GM19455 (cell line): ENCODE results near the gene GALNT18.

Experiments used
- ATAC-seq: cut with Tn5 transposase; IDR thresholded peaks from one replicate; pipeline ENCODE4 v1.9.1; 2021; ENCODE audit not compliant: unreplicated experiment

The GALNT18 gene

DNA sequence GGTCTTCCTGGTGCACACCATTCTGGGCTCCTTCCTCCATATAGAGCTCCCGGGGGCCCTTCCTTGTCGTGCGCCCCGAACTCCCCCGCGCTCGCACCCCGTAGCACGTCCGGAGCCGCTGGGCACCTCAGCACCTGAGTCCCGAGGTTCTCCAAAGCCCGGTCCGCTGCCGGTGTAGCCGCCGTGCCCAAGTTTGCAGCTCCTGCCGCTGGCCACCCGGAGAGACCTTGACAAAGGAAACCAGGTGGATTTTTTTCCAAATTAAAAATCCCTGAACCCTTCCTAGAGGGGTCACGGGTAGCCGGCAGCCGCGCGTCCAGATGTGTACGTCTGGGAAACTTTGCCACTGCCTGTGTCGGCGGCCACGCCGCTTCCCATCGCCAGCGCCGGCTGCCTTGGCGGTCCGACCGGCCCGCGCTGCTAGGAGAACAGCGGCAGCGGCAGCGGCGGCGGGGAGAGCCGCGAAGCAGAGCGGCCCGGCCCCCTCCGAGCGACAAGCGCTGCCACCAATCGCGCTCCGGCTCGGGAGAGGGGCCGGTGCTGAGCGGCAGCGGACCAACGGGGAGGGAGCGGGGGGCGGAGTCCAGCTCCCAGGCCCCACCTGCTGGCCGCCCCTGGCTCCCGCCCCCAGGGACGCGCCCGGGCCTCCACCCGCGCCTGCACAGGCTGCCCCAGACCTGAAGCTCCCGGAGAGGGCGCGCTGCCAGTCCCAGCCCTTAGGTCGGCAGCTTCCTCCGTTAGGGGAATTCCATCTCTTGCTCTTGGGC, at the start of gene GALNT18:
TSS of gene GALNT18 (minus strand) at position 433 of the 767 bp plus-strand sequence.
- peak; percentile 99 for ATAC-seq

- ATAC-seq = no peak
Observed at GRCh38 chr11:11670574-11670973, 48.8 kb upstream of the GALNT18 start.

DNA sequence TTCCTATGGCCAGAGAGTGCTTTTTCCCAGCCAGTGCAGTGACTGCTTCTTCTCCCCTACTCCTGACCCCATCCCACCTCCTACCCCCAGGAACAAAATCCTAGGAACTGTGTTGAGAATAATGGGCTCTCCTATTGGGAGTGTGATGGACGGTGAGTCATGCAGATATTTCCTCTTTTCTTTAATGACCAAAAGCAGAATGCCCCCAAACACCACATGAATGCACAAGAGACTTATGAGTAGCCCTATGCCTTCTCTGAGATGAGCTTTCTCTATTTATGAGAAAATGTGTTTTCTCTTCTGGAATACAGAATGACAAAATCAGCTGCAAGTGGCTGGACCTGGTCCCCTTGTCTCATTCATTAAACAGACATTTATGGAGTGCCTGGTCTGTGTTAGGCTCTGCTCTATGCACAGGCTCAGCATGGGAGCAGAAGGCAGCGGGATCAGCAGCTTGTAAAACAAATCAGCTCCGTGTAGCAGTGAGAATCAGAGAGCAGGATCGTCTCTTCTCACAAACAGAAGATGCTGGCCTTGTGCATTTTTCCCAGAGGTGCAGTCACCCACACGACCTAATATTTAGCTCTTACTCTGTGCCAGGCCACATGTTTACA, 47.5 kb upstream of the GALNT18 start:
- ATAC-seq = no peak

DNA sequence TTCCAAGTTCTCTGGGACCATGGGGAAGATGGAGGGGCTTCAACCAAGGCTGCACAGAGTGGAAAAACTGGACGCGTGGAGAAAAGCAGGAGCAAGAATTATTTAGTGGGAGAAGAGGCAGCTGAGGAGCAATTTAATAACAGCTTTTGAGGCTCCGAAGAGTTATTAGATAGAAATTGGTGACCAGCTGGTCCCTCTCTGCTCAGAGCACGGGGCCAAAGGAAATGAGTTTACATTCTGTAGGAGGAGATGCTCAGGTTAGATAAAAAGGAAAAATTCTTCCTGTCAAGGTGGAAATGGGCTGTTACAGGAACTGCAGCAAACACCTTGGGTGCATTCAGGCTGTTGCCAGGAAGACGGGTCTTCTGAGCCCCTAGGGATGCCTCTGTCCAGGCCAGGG, 47.0 kb upstream of the GALNT18 start:
- ATAC-seq = no peak

DNA sequence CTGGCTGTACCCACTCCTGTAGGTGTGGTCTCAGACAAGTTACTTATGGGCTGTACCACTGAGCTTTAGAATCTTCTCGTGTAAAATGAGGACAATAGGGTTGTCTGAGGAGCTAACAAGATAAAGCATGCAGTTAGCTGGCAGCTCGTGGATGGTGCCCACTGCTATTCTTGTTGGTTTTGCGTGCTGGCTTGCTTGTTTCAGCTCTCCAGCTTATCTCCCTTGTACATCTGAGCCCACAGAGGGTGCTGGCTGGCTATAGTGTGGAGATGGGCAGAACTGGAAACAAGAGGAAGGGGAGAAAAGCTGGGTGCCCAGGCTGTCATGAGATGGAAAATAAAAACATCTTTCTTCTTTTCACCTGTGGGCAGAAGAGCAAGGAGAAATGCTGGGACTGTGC, 46.5 kb upstream of the GALNT18 start:
- ATAC-seq = no peak

DNA sequence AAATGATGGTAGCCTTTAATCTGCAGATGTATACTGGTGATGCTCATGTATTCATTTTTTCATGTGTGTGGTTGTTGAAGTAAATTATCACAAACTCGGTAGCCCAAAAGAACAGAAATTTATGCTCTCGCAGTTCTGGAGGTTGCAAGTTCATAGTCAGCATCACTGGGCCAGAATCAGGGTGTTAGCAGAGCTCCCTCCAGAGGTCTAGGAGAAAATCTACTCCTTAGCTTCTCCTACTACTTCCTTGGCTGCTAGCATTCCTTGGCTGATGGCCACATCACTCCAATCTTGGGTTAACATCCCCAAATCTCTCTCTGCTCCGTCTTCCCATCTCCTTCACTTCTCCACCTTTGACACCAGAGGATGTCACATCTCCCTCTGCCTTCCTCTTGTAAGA, 45.3 kb upstream of the GALNT18 start:
- no peak for ATAC-seq

DNA sequence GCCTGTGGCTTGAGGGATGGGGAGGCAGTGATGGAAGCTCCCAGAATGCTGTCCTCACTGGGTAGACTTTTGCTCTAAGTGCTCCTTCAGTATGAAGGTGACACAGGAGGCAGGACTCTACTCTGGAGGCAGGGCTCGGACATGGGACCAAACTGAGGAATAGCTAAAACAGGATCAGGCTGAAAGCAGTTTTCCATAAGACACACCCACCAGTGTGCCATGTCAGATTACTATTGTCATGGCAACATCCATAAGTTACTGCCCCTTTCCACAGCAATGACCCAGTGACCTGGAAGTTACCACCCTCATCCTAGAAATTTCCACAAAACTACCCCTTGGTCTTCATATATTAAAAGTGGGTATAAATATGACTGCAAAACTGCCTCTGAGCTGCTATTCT, 43.6 kb upstream of the GALNT18 start:
- no peak for ATAC-seq

DNA sequence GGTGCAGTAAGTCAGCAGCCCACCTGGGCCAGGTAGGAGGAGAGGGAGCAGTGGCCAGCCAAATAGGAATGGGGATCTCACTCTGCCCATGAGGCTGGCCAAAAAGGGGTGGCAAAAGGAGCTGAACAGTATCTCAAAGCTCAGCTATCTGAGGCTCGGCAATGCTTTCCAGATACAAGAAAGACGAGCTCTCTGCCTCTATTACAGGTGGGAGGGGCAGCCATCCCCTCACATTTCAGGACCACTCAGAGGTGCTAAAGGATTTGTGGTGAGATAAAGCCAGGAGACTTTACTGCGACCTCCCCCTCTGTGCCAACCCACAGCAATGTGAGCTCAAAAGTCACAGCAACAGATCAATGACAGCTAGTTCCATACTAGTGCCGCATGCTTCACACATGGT, 42.1 kb upstream of the GALNT18 start:
- no peak for ATAC-seq

- ATAC-seq = no peak
Observed at GRCh38 chr11:11662578-11662977, 40.8 kb upstream of the GALNT18 start.

DNA sequence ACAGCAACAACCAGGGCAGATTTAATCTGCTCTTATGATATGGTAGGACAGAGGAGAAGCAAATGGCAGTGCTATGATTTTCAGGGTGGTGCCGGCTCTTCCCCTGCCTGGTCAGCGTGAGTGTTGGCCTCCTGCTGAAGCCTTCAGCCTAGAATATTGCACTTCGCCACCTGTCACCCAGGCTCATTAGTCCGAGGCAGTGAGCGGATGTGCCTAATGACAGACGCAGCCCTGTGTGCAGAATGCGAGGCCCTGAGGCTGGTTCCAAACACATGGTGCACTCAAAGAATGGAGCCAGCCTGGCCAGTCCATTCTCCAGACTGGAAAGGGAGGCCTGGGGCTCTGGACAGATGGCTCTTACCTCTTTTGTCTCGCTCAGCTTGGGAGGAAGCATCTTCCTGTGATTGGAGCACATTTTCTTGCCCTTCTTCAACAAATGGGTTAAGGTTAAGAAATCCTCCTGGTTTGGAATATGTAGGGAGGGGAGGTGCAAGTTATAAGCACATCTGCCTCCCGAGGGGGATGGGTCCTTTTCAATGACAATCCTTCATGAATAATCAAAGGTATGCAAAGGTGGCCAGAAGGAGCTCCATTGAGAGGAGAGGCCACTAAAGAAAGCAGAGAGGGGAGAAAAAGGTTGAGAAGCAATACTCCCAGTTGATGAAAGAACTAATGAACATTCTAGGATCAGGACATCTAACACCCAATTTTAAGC, 39.7 kb upstream of the GALNT18 start:
- ATAC-seq = no peak

GRCh38 chr11:11660363-11660740, 38.5 kb upstream of the GALNT18 start:
- ATAC-seq = no peak

- no peak for ATAC-seq
Observed at GRCh38 chr11:11659567-11660362, 38.0 kb upstream of the GALNT18 start.

DNA sequence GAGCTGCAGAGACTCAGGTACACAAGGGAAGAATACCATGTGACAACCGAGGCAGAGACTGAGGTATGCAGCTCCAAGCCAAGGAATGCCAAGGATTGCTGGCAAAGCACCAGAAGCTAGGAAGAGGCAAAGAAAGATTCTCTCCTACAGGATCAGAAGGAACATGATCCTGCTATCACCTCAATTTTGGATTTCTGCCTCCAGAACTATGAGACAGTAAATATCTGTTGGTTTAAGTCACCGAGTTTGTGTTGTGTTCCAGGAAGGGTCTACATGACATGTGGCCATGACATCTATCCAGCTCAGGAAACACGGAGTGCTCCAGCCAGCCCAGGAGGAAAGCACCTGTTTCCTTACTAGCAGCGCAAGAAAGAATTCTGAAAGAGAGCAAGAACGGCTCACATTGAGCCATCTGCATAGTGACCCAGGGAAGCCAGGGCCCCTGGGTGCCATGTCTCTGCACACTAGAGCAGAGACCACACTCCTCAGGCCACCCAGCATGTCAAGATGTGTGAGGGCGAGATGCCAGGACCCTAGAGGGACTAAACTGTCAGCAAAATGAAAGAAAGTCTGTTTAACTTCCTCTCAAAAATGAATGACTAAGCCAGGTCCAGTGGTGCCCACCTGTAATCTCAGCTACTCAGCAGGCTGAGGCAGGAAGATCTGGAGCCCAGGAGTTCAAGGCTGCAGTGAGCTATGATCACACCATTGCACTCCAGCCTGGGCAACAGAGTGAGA, 35.6 kb upstream of the GALNT18 start:
- ATAC-seq = no peak

- ATAC-seq = no peak
Observed at GRCh38 chr11:11641581-11641980, 19.8 kb upstream of the GALNT18 start.

DNA sequence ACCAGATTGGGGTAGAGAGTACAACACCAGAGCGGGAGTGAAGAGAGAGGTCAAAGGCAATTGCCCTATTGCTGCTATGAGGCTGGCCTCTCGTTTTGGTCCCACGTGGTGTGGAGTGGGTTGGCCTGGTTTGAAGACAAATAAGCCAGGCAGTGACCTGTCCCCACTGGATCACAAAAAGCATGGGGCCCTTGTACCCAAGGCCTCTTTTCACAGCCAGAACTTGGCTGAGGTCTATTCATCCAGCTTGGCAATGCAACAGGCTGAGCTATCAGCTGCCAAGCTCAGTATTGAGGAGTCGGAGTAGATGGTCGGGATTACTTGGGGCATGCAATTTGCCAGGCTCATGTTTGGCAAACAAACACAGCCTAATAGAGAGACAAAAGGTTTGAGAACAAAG, 19.2 kb upstream of the GALNT18 start:
- no peak for ATAC-seq

DNA sequence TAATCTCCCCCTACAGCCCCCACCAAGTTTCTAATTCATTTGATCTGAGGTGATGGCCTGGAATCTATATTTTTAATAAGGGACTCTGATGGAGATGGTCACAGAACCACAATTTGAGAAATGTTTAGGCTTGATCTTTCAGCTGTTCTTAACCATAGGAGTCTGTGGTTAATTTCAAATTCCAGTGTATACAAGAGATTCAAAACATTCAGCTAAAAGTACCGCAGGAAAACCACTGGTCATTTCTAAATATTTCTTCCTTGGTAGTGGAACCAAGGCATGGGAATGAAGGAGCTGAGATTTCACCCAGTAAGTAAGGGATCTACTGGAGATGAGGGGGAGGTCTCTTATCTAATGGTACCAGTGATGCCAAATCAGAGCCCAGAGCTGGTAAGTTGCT, 18.3 kb upstream of the GALNT18 start:
- ATAC-seq = no peak

GRCh38 chr11:11636671-11637070, 14.9 kb upstream of the GALNT18 start:
- no peak for ATAC-seq

DNA sequence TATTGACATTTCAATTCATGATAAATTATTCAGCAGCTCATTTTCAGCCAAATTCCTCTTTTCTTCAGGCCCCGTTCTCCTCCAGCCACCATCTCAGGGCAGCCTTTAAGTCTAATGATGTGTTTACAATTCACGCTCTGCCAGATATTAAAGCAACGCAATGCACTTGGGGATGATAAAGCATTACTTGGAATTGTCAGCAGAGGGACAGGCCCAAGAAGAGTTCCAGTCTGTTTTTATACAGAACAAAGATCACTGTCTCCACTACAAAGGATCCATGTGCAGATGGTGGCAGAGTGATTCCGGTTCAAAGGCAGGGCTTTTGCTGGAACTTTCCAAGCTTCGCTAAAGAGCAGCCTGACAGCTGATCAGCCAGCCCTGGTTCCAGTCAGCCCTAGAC, 13.6 kb upstream of the GALNT18 start:
- ATAC-seq = no peak

GRCh38 chr11:11629368-11629767, 7.6 kb upstream of the GALNT18 start:
- no peak for ATAC-seq

GRCh38 chr11:11628651-11629050, 6.8 kb upstream of the GALNT18 start:
- no peak for ATAC-seq

- no peak for ATAC-seq
Observed at GRCh38 chr11:11626128-11626527, 4.3 kb upstream of the GALNT18 start.
